Neural progenitor cell (in vitro differentiated cells): ENCODE measurements around the gene GABRD. TPM values are rescaled to one million over a fixed set of nuclear protein-coding genes. Genes with fewer than 3 reads are reported as not detected.

Experiments used
- DNase-seq: peaks from one replicate; pipeline ENCODE4 v3.0.0-alpha.2; 2016; ENCODE audit warnings: low spot score
- H2AFZ ChIP-seq: fragments of 200-600 bp; sonication (generic); replicated peaks from 2 replicates; pipeline ENCODE4 v1.6.1; 2016; ENCODE audit warnings: antibody characterized with exemption
- H3F3A ChIP-seq: fragments of 200-600 bp; sonication (generic); 2 replicates; pipeline ENCODE4 v1.6.1; 2016; ENCODE audit warnings: antibody characterized with exemption, low read depth
- H3K27ac ChIP-seq: fragments of 200-600 bp; sonication (generic); 2 replicates; pipeline ENCODE4 v1.5.1; 2016; ENCODE audit warnings: mild to moderate bottlenecking
- H3K27me3 ChIP-seq: fragments of 200-600 bp; sonication (generic); 2 replicates; pipeline ENCODE4 v1.6.1; 2016; ENCODE audit warnings: mild to moderate bottlenecking, moderate library complexity
- H3K36me3 ChIP-seq: fragments of 200-600 bp; sonication (generic); 2 replicates; pipeline ENCODE4 v1.5.1; 2016
- H3K4me1 ChIP-seq: fragments of 200-600 bp; sonication (generic); 2 replicates; pipeline ENCODE4 v1.6.1; 2016; ENCODE audit warnings: mixed run types
- H3K4me2 ChIP-seq: fragments of 200-600 bp; sonication (generic); 2 replicates; pipeline ENCODE4 v1.6.1; 2016
- H3K4me3 ChIP-seq: fragments of 200-600 bp; sonication (generic); 2 replicates; pipeline ENCODE4 v1.5.1; 2016
- H3K79me2 ChIP-seq: fragments of 200-600 bp; sonication (generic); 2 replicates; pipeline ENCODE4 v1.6.1; 2016; ENCODE audit warnings: low read depth
- H3K9ac ChIP-seq: fragments of 200-600 bp; sonication (generic); 2 replicates; pipeline ENCODE4 v1.6.1; 2016
- H3K9me3 ChIP-seq: fragments of 200-600 bp; sonication (generic); 2 replicates; pipeline ENCODE4 v1.5.1; 2016; ENCODE audit warnings: low read depth
- H4K20me1 ChIP-seq: fragments of 200-600 bp; sonication (generic); 2 replicates; pipeline ENCODE4 v1.6.1; 2016; ENCODE audit warnings: low read depth
- H3K27ac Mint-ChIP-seq: 3 replicates; pipeline ENCODE4 v1.8.0; 2021; ENCODE audit warnings: mixed read lengths
- H3K27me3 Mint-ChIP-seq: 2 replicates; pipeline ENCODE4 v1.8.0; 2022; ENCODE audit warnings: low read depth, mild to moderate bottlenecking, inconsistent platforms, moderate library complexity, mixed read lengths; ENCODE audit not compliant: insufficient read depth
- H3K36me3 Mint-ChIP-seq: 3 replicates; pipeline ENCODE4 v1.8.0; 2021; ENCODE audit warnings: mixed read lengths
- H3K4me1 Mint-ChIP-seq: 3 replicates; pipeline ENCODE4 v1.8.0; 2021; ENCODE audit warnings: mixed read lengths
- H3K4me3 Mint-ChIP-seq: 3 replicates; pipeline ENCODE4 v1.8.0; 2021; ENCODE audit warnings: mild to moderate bottlenecking, moderate library complexity, mixed read lengths
- H3K9me3 Mint-ChIP-seq: 3 replicates; pipeline ENCODE4 v1.8.0; 2020; ENCODE audit warnings: mixed read lengths
- CTCF ChIP-seq: fragments of 200-600 bp; sonication (generic); IDR thresholded peaks from 2 replicates; pipeline ENCODE4 v1.5.1; 2017; ENCODE audit warnings: antibody characterized with exemption, mild to moderate bottlenecking
- EZH2 ChIP-seq: fragments of 200-600 bp; sonication (generic); IDR thresholded peaks from 2 replicates; pipeline ENCODE4 v1.6.1; 2017; ENCODE audit warnings: antibody characterized with exemption, mild to moderate bottlenecking, moderate library complexity
- EZH2phosphoT487 ChIP-seq: fragments of 200-600 bp; sonication (generic); IDR thresholded peaks from 2 replicates; pipeline ENCODE4 v1.6.1; 2017; ENCODE audit warnings: antibody characterized with exemption
- total RNA-seq: library from RNA; depleted of rRNA; stranded (reverse); fragments of >200 nt; gene quantifications from 2 replicates; pipeline ENCODE4 v1.2.3, GENCODE V29; 2015; ENCODE audit warnings: low replicate concordance

The GABRD gene
- total RNA-seq, 1 donor from 2014 or later = 0.45 TPM

DNA sequence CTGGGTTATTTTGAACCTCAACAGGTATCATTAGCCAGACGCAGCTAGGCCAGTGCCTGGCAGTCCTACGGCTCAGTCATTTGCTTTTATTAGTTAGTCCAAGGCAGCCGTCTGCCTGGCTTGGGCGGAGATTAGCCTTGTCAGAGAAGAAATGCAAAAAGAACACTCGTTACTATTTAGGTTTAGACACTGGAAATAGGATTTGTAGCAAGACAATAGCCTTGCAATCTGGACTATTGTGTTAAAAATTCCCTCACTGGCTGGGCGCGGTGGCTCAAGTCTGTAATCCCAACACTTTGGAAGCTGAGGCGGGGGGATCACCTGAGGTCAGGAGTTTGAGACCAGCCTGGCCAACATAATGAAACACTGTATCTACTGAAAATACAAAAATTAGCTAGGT, 20.1 kb downstream of the GABRD start:
- Mint-ChIP-seq H3K4me3 (no peak overlapping the region), H3K27ac (no peak overlapping the region), H3K4me1 (peaks cover 2% of the 10 kb centered on the region), H3K27me3 (peaks cover 10% of the 10 kb centered on the region), H3K36me3 (no peaks in the 10 kb centered on the region), H3K9me3 (peaks cover 3% of the 10 kb centered on the region)
- peaks cover 9% of the 10 kb centered on the region for H3K27me3 ChIP-seq
- no peak overlapping the region for H3K4me2 ChIP-seq
- no peaks in the 10 kb centered on the region for H3K9me3 ChIP-seq
- H3K36me3 ChIP-seq = no peaks in the 10 kb centered on the region
- H3K79me2 ChIP-seq = no peaks in the 10 kb centered on the region
- H2AFZ ChIP-seq = no peak overlapping the region
- no peak overlapping the region for H3K4me3 ChIP-seq
- H4K20me1 ChIP-seq = no peaks in the 10 kb centered on the region
- H3F3A ChIP-seq = no peaks in the 10 kb centered on the region
- DNase-seq = peak; percentile 56
- H3K9ac ChIP-seq = no peak overlapping the region
- no peak overlapping the region for H3K27ac ChIP-seq
- TF ChIP-seq CTCF (no peak), EZH2 (no peak), EZH2phosphoT487 (no peak)
- H3K4me1 ChIP-seq = peaks cover 5% of the 10 kb centered on the region

DNA sequence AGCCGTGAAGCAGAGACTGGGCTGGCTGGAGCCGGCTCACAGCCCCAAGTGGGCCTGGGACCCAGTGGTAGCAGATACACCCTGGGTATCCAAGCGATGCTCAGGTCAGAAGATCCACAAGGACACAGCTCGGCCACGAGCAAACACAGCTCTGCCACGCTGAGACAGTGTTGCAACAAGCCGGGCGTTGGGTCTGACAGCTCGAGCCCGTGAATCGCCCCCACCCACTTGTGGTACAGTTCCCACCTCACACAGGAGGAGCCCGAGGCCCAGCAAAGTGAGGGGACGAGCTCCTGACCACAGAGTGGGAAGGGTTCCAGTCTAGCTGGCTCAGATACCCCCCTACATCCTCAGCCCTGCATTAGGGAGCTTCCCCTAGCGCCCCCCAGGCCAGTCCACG, 22.2 kb downstream of the GABRD start:
- Mint-ChIP-seq H3K9me3 (peaks cover 3% of the 10 kb centered on the region), H3K27me3 (peaks cover 14% of the 10 kb centered on the region), H3K36me3 (no peaks in the 10 kb centered on the region), H3K4me1 (peaks cover 8% of the 10 kb centered on the region), H3K27ac (no peak overlapping the region), H3K4me3 (no peak overlapping the region)
- Histone ChIP-seq H4K20me1 (no peaks in the 10 kb centered on the region), H3K79me2 (no peaks in the 10 kb centered on the region), H3K4me2 (no peak overlapping the region), H3K9ac (no peak overlapping the region), H3F3A (no peaks in the 10 kb centered on the region), H3K9me3 (no peaks in the 10 kb centered on the region), H3K27me3 (peaks cover 25% of the 10 kb centered on the region), H3K4me3 (no peak overlapping the region), H3K4me1 (peaks cover 8% of the 10 kb centered on the region), H3K27ac (no peak overlapping the region), H3K36me3 (no peaks in the 10 kb centered on the region), H2AFZ (no peak overlapping the region)
- TF ChIP-seq EZH2 = no peak
- TF ChIP-seq CTCF = no peak
- DNase-seq = no peak

DNA sequence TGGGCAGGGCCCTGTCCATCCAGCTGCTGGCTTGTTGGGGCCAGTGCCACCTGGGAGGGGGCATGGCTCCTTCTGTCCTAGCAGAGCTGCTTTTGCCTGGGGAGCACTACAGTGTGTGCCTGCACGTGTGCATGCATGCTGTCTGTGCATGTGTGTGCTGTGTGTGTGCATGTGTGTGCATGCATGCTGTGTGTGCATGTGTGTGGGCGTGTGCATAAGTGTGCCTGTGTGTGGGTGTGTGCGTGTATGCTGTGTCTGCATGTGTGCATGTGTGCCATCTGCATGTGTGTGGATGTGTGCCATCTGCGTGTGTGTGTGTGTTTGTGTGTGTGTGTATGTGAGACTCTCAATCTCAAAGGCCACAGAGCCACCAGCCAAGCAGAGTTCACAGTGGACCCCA, 22.7 kb downstream of the GABRD start:
- H4K20me1 ChIP-seq = no peaks in the 10 kb centered on the region
- H3K9ac ChIP-seq = no peak overlapping the region
- H3K4me2 ChIP-seq = no peak overlapping the region
- no peak overlapping the region for H3K4me3 ChIP-seq
- Mint-ChIP-seq H3K27me3 (peaks cover 16% of the 10 kb centered on the region), H3K36me3 (no peaks in the 10 kb centered on the region), H3K4me1 (peaks cover 8% of the 10 kb centered on the region), H3K4me3 (peak overlapping the region; percentile 41), H3K9me3 (peaks cover 3% of the 10 kb centered on the region), H3K27ac (no peak overlapping the region)
- no peak for DNase-seq
- no peaks in the 10 kb centered on the region for H3F3A ChIP-seq
- H3K79me2 ChIP-seq = no peaks in the 10 kb centered on the region
- TF ChIP-seq EZH2 = no peak
- TF ChIP-seq EZH2phosphoT487 = no peak
- no peak for TF ChIP-seq CTCF
- H2AFZ ChIP-seq = no peak overlapping the region
- peaks cover 12% of the 10 kb centered on the region for H3K4me1 ChIP-seq
- peaks cover 29% of the 10 kb centered on the region for H3K27me3 ChIP-seq
- H3K9me3 ChIP-seq = no peaks in the 10 kb centered on the region
- no peaks in the 10 kb centered on the region for H3K36me3 ChIP-seq
- no peak overlapping the region for H3K27ac ChIP-seq
